Colonic mucosa (tissue), 4 donors: ENCODE results near the gene SIX2. TPM values are rescaled to one million over a fixed set of nuclear protein-coding genes. Genes with fewer than 3 reads are reported as not detected.

Experiments used
- DNase-seq: peaks from one replicate; pipeline ENCODE4 v3.0.0-alpha.2; 2020
- H3K27ac ChIP-seq: fragments of 200-600 bp; one replicate; pipeline ENCODE4 v1.8.0; 2021
- H3K27me3 ChIP-seq: fragments of 200-600 bp; one replicate; pipeline ENCODE4 v1.8.0; 2021
- H3K36me3 ChIP-seq: fragments of 200-600 bp; one replicate; pipeline ENCODE4 v1.8.0; 2021
- H3K4me1 ChIP-seq: fragments of 200-600 bp; one replicate; pipeline ENCODE4 v1.8.0; 2021; ENCODE audit warnings: mild to moderate bottlenecking
- H3K4me3 ChIP-seq: fragments of 200-600 bp; one replicate; pipeline ENCODE4 v1.8.0; 2021
- H3K9ac ChIP-seq, 2 donors: one replicate each; pipeline ENCODE4 v1.7.0; 2013; ENCODE audit warnings: control low read depth in 2 of 2, low read depth in 2 of 2, low read length in 2 of 2
- H3K9me3 ChIP-seq: fragments of 200-600 bp; one replicate; pipeline ENCODE4 v1.8.0; 2021
- intact Hi-C: fragments of 100-400 bp; cut with DNase I; formaldehyde crosslinking; loops from one replicate; pipeline ENCODE4 v1.14.1; 2022
- total RNA-seq, 2 donors: library from RNA; stranded (reverse); fragmentation: NEBNext Ultra II Directional in 1 of 2; extraction: Animal tissue kit (Norgen Biotek cat#: 25700) in 1 of 2; gene quantifications; one replicate each; pipeline ENCODE4 v1.2.1, GENCODE V29; 2021
- TF ChIP-seq, protein P1 (sequence below): fragments of 200-600 bp; IDR thresholded peaks from one replicate; pipeline ENCODE4 v1.8.0; 2022; ENCODE audit warnings: antibody characterized with exemption, mild to moderate bottlenecking
- donor health status: healthy.
- donor health status: DM: no; HTN: no; CAD: no.
- donor health status: DM: no; HTN: no; CAD: no.

SIX2 gene
- total RNA-seq, 2 donors from 2014 or later: 0.10 TPM; not detected in 1

DNA sequence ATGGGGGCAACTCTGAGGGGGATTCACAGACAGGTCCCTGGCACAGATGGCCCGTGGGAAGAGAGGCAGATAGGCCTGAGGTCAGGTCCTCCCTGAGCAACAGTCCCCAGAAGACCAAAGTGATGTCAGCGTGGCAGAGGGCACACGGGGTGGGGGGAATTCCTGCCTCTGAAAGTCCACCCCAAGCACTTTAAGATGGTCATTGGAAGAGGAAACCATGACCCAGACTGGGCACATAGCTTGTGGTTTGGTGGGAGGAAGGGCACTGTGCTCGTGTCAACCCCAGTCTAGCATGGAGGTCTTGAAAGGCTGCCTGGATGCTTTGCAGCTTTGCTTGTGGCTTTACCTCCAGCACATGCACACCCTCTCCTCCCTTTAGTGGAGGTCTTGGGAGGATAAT, 38.0 kb upstream of the SIX2 start:
- intact Hi-C loops: no loop called here
- no peak for DNase-seq
- Histone ChIP-seq H3K36me3 (no peaks in the 10 kb centered on the region), H3K9me3 (no peaks in the 10 kb centered on the region), H3K27me3 (no peaks in the 10 kb centered on the region), H3K4me3 (no peak overlapping the region), H3K9ac (no peak overlapping the region), H3K27ac (no peak overlapping the region), H3K4me1 (no peaks in the 10 kb centered on the region)
- TF ChIP-seq, protein P1, sequence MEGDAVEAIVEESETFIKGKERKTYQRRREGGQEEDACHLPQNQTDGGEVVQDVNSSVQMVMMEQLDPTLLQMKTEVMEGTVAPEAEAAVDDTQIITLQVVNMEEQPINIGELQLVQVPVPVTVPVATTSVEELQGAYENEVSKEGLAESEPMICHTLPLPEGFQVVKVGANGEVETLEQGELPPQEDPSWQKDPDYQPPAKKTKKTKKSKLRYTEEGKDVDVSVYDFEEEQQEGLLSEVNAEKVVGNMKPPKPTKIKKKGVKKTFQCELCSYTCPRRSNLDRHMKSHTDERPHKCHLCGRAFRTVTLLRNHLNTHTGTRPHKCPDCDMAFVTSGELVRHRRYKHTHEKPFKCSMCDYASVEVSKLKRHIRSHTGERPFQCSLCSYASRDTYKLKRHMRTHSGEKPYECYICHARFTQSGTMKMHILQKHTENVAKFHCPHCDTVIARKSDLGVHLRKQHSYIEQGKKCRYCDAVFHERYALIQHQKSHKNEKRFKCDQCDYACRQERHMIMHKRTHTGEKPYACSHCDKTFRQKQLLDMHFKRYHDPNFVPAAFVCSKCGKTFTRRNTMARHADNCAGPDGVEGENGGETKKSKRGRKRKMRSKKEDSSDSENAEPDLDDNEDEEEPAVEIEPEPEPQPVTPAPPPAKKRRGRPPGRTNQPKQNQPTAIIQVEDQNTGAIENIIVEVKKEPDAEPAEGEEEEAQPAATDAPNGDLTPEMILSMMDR: no peak

DNA sequence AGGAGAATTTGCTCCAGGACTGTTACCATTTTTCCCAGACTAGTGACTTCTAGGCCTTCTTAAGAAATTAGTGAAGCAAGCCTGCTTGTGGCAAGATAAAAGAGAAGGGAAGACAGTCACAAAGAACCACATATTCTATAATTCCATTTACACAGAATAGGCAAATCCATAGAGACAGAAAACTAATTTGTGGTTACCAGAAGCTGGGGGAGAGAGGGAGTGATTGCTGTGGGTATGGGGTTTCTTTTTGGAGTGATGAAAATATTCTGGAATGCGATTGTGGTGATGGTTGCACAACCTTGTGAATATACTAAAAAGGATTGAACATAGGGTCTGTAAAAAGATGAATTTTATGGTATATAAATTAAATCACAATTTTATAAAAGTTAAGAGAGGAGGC, 37.5 kb upstream of the SIX2 start:
- Histone ChIP-seq H3K9ac (no peak overlapping the region), H3K9me3 (no peaks in the 10 kb centered on the region), H3K4me3 (no peak overlapping the region), H3K36me3 (no peaks in the 10 kb centered on the region), H3K4me1 (no peaks in the 10 kb centered on the region), H3K27me3 (no peaks in the 10 kb centered on the region), H3K27ac (no peak overlapping the region)
- TF ChIP-seq, protein P1: no peak
- DNase-seq: no peak
- intact Hi-C loops: no loop called here

DNA sequence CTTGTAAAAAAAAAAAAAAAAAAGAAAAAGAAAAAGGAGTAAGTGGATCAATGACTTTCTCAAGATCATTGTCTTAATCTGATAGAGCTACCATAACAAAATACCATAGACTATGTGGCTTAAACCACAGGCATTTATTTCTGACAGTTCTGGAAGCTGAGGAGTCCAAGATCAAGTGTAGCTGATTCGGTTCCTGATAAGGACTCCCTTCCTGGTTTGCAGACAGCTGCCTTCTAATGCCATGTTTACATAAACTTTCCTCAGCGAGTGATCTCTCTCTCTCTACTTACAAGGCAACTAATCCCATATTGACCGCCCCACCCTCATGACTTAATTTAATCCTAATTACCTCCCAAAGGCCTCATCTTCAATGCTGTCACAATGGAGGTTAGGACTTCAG, 36.5 kb upstream of the SIX2 start:
- TF ChIP-seq, protein P1: no peak
- Histone ChIP-seq H3K36me3 (no peaks in the 10 kb centered on the region), H3K4me1 (no peaks in the 10 kb centered on the region), H3K27ac (no peak overlapping the region), H3K9ac (no peak overlapping the region), H3K27me3 (no peaks in the 10 kb centered on the region), H3K4me3 (no peak overlapping the region), H3K9me3 (no peaks in the 10 kb centered on the region)
- intact Hi-C loops: no loop called here
- no peak for DNase-seq

DNA sequence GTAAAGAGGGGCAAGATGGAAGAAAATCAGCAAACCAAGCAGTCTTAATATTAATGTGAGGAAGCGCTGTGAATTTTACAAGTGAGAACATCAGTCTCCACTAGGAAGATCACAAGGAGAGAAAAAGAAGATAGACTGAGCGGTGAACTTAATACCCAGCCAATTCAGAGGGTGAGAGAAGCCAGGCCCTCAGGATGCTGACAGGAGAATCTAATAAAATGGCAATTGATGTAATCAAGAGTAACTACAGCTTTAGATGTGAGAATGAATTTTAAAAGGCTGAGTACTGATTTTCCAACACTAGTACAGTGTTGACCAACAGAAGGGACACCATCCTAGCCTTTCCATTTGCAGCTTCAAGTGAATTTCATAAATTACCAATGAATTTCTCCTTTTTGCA, 35.7 kb upstream of the SIX2 start:
- intact Hi-C loops: no loop called here
- no peaks in the 10 kb centered on the region for H3K36me3 ChIP-seq
- DNase-seq: no peak
- no peaks in the 10 kb centered on the region for H3K27me3 ChIP-seq
- H3K27ac ChIP-seq: no peak overlapping the region
- no peaks in the 10 kb centered on the region for H3K4me1 ChIP-seq
- H3K4me3 ChIP-seq: no peak overlapping the region
- no peaks in the 10 kb centered on the region for H3K9me3 ChIP-seq
- H3K9ac ChIP-seq: no peak overlapping the region
- TF ChIP-seq, protein P1: no peak

DNA sequence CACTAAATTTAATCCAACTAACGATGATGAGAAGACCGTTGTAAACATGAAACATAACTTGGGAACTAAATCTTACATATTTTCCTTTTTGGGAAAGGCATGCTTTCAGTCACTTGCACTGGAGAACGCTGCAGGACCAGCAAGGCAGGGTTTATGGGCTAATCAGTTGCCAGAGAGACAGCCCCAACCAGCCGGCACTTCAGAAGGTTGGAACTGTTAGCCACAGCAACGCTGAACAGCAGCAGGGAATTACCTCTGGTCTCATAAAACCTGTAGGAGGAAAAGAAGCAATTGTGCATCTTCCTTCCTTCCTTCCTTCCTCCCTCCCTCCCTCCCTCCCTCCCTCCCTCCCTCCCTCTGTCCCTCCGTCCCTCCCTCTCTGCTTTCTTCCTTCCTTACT, 33.9 kb upstream of the SIX2 start:
- no peaks in the 10 kb centered on the region for H3K36me3 ChIP-seq
- intact Hi-C loops: no loop called here
- no peaks in the 10 kb centered on the region for H3K4me1 ChIP-seq
- TF ChIP-seq, protein P1: no peak
- no peak overlapping the region for H3K9ac ChIP-seq
- H3K9me3 ChIP-seq: no peaks in the 10 kb centered on the region
- peak; percentile 46 for DNase-seq
- H3K4me3 ChIP-seq: no peak overlapping the region
- H3K27me3 ChIP-seq: no peaks in the 10 kb centered on the region
- no peak overlapping the region for H3K27ac ChIP-seq

DNA sequence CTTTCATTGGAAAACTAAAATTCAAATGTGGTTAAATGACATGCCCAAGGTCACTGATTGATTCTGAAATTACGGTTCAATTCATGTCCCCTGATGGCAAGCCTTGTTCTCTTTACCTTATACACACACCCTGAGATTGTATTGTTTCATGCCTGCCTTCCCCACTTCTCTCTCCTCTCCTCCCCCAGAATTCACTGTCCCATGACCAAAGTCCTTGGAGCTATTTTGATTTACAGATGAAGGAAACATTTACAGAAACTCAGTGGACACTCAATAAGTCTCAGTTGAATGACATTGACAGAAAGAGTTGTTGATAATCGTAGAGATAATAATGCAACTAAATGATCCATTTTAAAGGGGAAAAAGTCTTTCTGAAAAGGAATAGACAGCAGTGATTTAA, 33.1 kb upstream of the SIX2 start:
- no peaks in the 10 kb centered on the region for H3K36me3 ChIP-seq
- H3K27me3 ChIP-seq: no peaks in the 10 kb centered on the region
- DNase-seq: no peak
- TF ChIP-seq, protein P1: no peak
- no peak overlapping the region for H3K27ac ChIP-seq
- H3K4me1 ChIP-seq: no peaks in the 10 kb centered on the region
- H3K9ac ChIP-seq: no peak overlapping the region
- intact Hi-C loops: no loop called here
- H3K9me3 ChIP-seq: no peaks in the 10 kb centered on the region
- no peak overlapping the region for H3K4me3 ChIP-seq
